PC-9 (cell line): ENCODE results near the gene PTGDR2. TPM values are rescaled to one million over a fixed set of nuclear protein-coding genes. Genes with fewer than 3 reads are reported as not detected.

Experiments
- BruUV-seq: library from RNA; stranded (reverse); fragments of 400-500 nt; replicated peaks from 2 replicates; lab custom pipeline; 2021; lab: Mats Ljungman, UMichigan
- CTCF ChIA-PET: fragments of 300-600 bp; sonication (Branson Sonifier 250); formaldehyde crosslinking; loops from one replicate; lab custom pipeline; 2022; ENCODE audit warnings: antibody characterized with exemption; lab: Charles Lee
- POLR2A ChIA-PET: fragments of 300-600 bp; sonication (Branson Sonifier 250); formaldehyde crosslinking; loops from one replicate; lab custom pipeline; 2022; ENCODE audit warnings: antibody characterized with exemption; ENCODE audit not compliant: unreplicated experiment; lab: Charles Lee
- DNase-seq, 2 experiments: peaks; one replicate each; pipeline versions ENCODE4 v3.0.0 to v3.0.0-alpha.2; 2015 to 2022; ENCODE audit warnings: mixed read lengths in 1 of 2
- H2AFZ ChIP-seq: fragments of 200-600 bp; sonication (generic); 2 replicates; pipeline ENCODE4 v1.8.1; 2017; ENCODE audit warnings: antibody characterized with exemption
- H3F3A ChIP-seq: fragments of 200-600 bp; sonication (generic); 2 replicates; pipeline ENCODE4 v1.8.1; 2017; ENCODE audit warnings: antibody characterized with exemption, mild to moderate bottlenecking, low read depth; ENCODE audit not compliant: insufficient read depth
- H3K27ac ChIP-seq: fragments of 200-600 bp; sonication (generic); 2 replicates; pipeline ENCODE4 v1.6.1; 2016; ENCODE audit warnings: mixed run types
- H3K27me3 ChIP-seq: fragments of 200-600 bp; sonication (generic); 2 replicates; pipeline ENCODE4 v1.6.1; 2016; ENCODE audit warnings: low read depth, mixed run types; ENCODE audit not compliant: insufficient read depth
- H3K36me3 ChIP-seq: fragments of 200-600 bp; sonication (generic); 2 replicates; pipeline ENCODE4 v1.6.1; 2016; ENCODE audit warnings: low read depth, mixed run types
- H3K4me1 ChIP-seq: fragments of 200-600 bp; sonication (generic); replicated peaks from 2 replicates; pipeline ENCODE4 v1.6.1; 2016; ENCODE audit warnings: mixed run types; ENCODE audit not compliant: insufficient read depth
- H3K4me2 ChIP-seq: fragments of 200-600 bp; sonication (generic); 2 replicates; pipeline ENCODE4 v1.6.1; 2017; ENCODE audit warnings: mixed run types
- H3K4me3 ChIP-seq: fragments of 200-600 bp; sonication (generic); 2 replicates; pipeline ENCODE4 v1.6.1; 2016; ENCODE audit warnings: mixed run types
- H3K79me2 ChIP-seq: fragments of 200-600 bp; sonication (generic); 2 replicates; pipeline ENCODE4 v1.6.1; 2017; ENCODE audit warnings: low read depth, mixed run types
- H3K9me2 ChIP-seq: fragments of 200-600 bp; sonication (generic); 2 replicates; pipeline ENCODE4 v1.8.1; 2017; ENCODE audit warnings: mild to moderate bottlenecking; ENCODE audit not compliant: insufficient read depth
- H3K9me3 ChIP-seq: fragments of 200-600 bp; sonication (generic); 2 replicates; pipeline ENCODE4 v1.8.1; 2016; ENCODE audit warnings: low read depth; ENCODE audit not compliant: insufficient read depth
- H4K20me1 ChIP-seq: fragments of 200-600 bp; sonication (generic); 2 replicates; pipeline ENCODE4 v1.8.1; 2017; ENCODE audit not compliant: insufficient read depth
- EZH2 ChIP-seq: fragments of 200-600 bp; sonication (generic); IDR thresholded peaks from 2 replicates; pipeline ENCODE4 v1.8.0; 2017; ENCODE audit warnings: antibody characterized with exemption, low read depth
- intact Hi-C: fragments of 100-400 bp; cut with micrococcal nuclease; formaldehyde crosslinking; loops from one replicate; pipeline ENCODE4 v1.10.0; 2022; ENCODE audit not compliant: unreplicated experiment
- total RNA-seq: library from RNA; stranded (reverse); gene quantifications from 2 replicates; pipeline ENCODE4 v1.2.3, GENCODE V29; 2021
- TF ChIP-seq, protein P1 (sequence below): fragments of 200-600 bp; sonication (generic); conservative IDR thresholded peaks from 2 replicates; pipeline ENCODE4 v1.6.1; 2017; ENCODE audit warnings: mixed run types, antibody characterized with exemption, mild to moderate bottlenecking, moderate library complexity

PTGDR2 gene
- total RNA-seq, 1 experiment from 2014 or later = not detected

DNA sequence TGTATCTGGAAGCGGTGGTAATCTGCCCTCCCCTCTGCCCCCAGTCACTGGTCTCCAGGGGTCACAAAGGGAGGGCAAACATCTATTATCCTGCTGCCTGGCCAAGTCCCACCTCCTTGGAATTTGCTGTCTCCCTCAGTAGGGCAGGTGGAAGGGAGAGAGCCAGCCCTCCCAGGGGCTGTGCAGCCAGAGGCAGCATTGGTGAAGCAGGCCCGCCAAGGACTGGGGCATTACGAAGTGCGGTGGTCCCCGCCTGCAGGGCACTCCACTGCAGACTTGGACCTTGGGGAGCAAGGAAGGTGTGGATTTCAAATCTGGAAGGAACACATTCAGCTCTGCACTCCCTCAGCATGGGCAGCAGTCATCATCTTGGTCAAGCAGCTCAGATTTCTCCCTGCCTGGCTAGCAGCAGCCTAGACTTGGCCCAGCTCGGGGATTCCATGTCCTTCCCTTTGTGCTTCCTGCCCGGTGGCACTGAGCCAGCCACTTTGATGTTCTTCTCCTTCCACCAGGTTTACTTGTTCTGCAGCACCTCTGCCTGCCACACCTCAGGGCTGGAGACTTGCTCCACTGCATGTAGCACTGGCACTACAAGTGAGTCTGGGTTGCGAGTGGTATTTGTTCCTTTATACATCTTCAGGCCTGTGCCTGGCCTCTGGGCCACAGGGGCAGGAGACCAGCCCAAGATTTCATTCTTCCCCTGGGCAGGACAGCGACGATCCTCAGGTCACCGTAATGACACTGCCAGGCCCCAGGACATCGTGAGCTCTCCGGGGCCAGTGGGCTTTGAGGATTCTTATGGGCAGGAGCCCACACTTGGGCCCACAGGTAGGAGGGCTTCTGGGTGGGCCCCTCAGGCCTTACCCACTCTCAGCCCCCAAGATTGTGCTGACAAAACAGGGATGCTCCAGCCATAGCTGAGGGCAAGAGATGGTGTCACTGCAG lies 18.9 kb upstream of the PTGDR2 start:
- Histone ChIP-seq H3K9me3 (no peaks in the 10 kb centered on the region), H3K4me3 (no peak overlapping the region), H3K27ac (no peak overlapping the region), H2AFZ (no peak overlapping the region), H3K4me1 (0 out of 2 replicates have a peak, but pooled peaks cover 6% of the 10 kb centered on the region), H3F3A (no peaks in the 10 kb centered on the region), H3K36me3 (no peaks in the 10 kb centered on the region), H3K9me2 (no peaks in the 10 kb centered on the region), H3K4me2 (no peak overlapping the region), H4K20me1 (no peaks in the 10 kb centered on the region), H3K27me3 (no peaks in the 10 kb centered on the region), H3K79me2 (no peaks in the 10 kb centered on the region)
- ChIA-PET POLR2A (no interaction called here), CTCF (no interaction called here)
- peak in 1 of 2 experiments; percentile 2 for DNase-seq
- TF ChIP-seq, protein P1, sequence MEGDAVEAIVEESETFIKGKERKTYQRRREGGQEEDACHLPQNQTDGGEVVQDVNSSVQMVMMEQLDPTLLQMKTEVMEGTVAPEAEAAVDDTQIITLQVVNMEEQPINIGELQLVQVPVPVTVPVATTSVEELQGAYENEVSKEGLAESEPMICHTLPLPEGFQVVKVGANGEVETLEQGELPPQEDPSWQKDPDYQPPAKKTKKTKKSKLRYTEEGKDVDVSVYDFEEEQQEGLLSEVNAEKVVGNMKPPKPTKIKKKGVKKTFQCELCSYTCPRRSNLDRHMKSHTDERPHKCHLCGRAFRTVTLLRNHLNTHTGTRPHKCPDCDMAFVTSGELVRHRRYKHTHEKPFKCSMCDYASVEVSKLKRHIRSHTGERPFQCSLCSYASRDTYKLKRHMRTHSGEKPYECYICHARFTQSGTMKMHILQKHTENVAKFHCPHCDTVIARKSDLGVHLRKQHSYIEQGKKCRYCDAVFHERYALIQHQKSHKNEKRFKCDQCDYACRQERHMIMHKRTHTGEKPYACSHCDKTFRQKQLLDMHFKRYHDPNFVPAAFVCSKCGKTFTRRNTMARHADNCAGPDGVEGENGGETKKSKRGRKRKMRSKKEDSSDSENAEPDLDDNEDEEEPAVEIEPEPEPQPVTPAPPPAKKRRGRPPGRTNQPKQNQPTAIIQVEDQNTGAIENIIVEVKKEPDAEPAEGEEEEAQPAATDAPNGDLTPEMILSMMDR = no peak
- TF ChIP-seq EZH2 = no peak
- no TSS peak for BruUV-seq
- intact Hi-C loops = no loop called here

DNA sequence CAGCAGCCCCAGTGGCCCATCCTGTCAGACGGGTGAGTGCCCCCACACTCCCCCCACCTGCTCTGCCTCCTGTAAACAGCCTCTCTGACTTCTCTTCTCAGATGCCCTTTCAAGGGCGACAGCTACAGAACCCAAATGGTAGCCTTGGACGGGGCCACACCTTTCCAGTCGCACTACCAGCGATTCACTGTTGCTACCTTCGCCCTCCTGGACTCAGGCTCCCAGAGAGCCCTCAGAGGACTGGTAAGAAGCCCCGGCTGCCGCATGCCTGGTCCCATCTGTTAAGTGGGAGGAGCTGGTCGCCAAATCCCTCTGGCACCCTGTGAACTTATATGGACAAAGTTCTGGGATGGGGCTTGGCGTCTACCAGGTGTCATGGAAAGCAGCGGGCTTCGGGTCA lies 17.8 kb upstream of the PTGDR2 start:
- no peak overlapping the region for H3K27ac ChIP-seq
- H3K4me2 ChIP-seq = no peak overlapping the region
- CTCF ChIA-PET = interaction anchor here (0.6 kb wide), 2 partner anchors 26 to 573 kb away, joined by 3 to 5 read pairs; no protein-coding TSS in a partner anchor
- DNase-seq = no peak
- H3K9me3 ChIP-seq = no peaks in the 10 kb centered on the region
- H4K20me1 ChIP-seq = no peaks in the 10 kb centered on the region
- H3K9me2 ChIP-seq = no peaks in the 10 kb centered on the region
- H3K4me1 ChIP-seq = 0 out of 2 replicates have a peak, but pooled peaks cover 6% of the 10 kb centered on the region
- no peak for TF ChIP-seq EZH2
- TF ChIP-seq, protein P1 = no peak
- no peaks in the 10 kb centered on the region for H3K27me3 ChIP-seq
- intact Hi-C loops = no loop called here
- H3F3A ChIP-seq = no peaks in the 10 kb centered on the region
- no peak overlapping the region for H3K4me3 ChIP-seq
- H2AFZ ChIP-seq = no peak overlapping the region
- POLR2A ChIA-PET = no interaction called here
- BruUV-seq = no TSS peak
- no peaks in the 10 kb centered on the region for H3K36me3 ChIP-seq
- no peaks in the 10 kb centered on the region for H3K79me2 ChIP-seq

DNA sequence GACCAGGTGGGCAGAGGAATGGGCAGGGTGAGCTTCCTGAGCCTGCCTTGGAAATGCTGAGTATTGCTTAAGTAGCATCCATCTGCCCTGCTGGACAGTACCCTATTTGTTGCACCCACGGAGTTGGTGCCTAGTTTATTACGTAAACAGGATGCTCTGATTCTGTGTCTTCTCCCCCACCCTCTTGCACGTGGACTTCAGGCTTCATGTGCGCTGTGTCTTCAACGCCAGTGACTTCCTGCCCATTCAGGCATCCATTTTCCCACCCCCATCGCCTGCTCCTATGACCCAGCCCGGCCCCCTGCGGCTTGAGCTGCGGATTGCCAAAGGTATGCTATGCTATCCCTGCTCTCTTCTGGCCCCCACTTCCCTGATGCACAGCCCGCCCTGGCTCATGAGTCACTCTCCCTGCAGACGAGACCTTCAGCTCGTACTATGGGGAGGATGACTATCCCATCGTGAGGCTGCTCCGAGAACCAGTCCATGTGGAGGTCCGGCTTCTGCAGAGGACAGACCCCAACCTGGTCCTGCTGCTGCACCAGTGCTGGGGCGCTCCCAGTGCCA lies 17.3 kb upstream of the PTGDR2 start:
- TF ChIP-seq, protein P1 = no peak
- POLR2A ChIA-PET = no interaction called here
- H3K4me2 ChIP-seq = no peak overlapping the region
- no peak overlapping the region for H3K27ac ChIP-seq
- no peaks in the 10 kb centered on the region for H3K9me3 ChIP-seq
- no peak overlapping the region for H2AFZ ChIP-seq
- no peaks in the 10 kb centered on the region for H3K36me3 ChIP-seq
- H3K27me3 ChIP-seq = no peaks in the 10 kb centered on the region
- no TSS peak for BruUV-seq
- H3F3A ChIP-seq = no peaks in the 10 kb centered on the region
- intact Hi-C loops = no loop called here
- DNase-seq = peak in 1 of 2 experiments; percentile 28
- H3K79me2 ChIP-seq = no peaks in the 10 kb centered on the region
- H3K4me1 ChIP-seq = 0 out of 2 replicates have a peak, but pooled peaks cover 6% of the 10 kb centered on the region
- H3K9me2 ChIP-seq = no peaks in the 10 kb centered on the region
- H3K4me3 ChIP-seq = no peak overlapping the region
- H4K20me1 ChIP-seq = no peaks in the 10 kb centered on the region
- CTCF ChIA-PET = interaction anchor here (0.6 kb wide), 2 partner anchors 27 to 574 kb away, joined by 3 to 5 read pairs; no protein-coding TSS in a partner anchor
